ENCODE measurements around the gene FLT1.
A peak's percentile ranks its signal among the peaks of the same experiment; 100 is the strongest.

Gene FLT1

GRCh38 chr13:28485996-28486543, 8.9 kb downstream of the FLT1 start:
- no peak for DNase-seq

GRCh38 chr13:28485551-28485950, 9.4 kb downstream of the FLT1 start:
- DNase-seq: no peak

GRCh38 chr13:28485097-28485496, 9.8 kb downstream of the FLT1 start:
- no peak for DNase-seq

- DNase-seq: no peak
Measured at GRCh38 chr13:28483313-28483931, 11.5 kb downstream of the FLT1 start.

- DNase-seq: no peak
Measured at GRCh38 chr13:28479005-28479404, 15.9 kb downstream of the FLT1 start.

GRCh38 chr13:28478127-28478526, 16.8 kb downstream of the FLT1 start:
- no peak for DNase-seq

- no peak for DNase-seq
Measured at GRCh38 chr13:28477709-28477973, 17.3 kb downstream of the FLT1 start.

- no peak for DNase-seq
Measured at GRCh38 chr13:28476919-28477708, 17.8 kb downstream of the FLT1 start.

GRCh38 chr13:28475916-28476725, 18.8 kb downstream of the FLT1 start:
- no peak for DNase-seq

GRCh38 chr13:28474491-28475134, 20.3 kb downstream of the FLT1 start:
- DNase-seq: no peak

- no peak for DNase-seq
Measured at GRCh38 chr13:28473044-28473443, 21.9 kb downstream of the FLT1 start.

- DNase-seq: no peak
Measured at GRCh38 chr13:28471421-28471820, 23.5 kb downstream of the FLT1 start.

- no peak for DNase-seq
Measured at GRCh38 chr13:28470296-28470695, 24.6 kb downstream of the FLT1 start.

- no peak for DNase-seq
Measured at GRCh38 chr13:28469316-28469715, 25.6 kb downstream of the FLT1 start.

- no peak for DNase-seq
Measured at GRCh38 chr13:28468023-28468915, 26.7 kb downstream of the FLT1 start.

GRCh38 chr13:28467034-28467433, 27.9 kb downstream of the FLT1 start:
- DNase-seq: no peak

GRCh38 chr13:28466151-28466550, 28.8 kb downstream of the FLT1 start:
- no peak for DNase-seq

- no peak for DNase-seq
Measured at GRCh38 chr13:28464861-28465460, 30.0 kb downstream of the FLT1 start.

- DNase-seq: no peak
Measured at GRCh38 chr13:28463481-28463880, 31.4 kb downstream of the FLT1 start.

- DNase-seq: peak in 1 of 2 experiments; percentile 0
Measured at GRCh38 chr13:28459911-28460310, 35.0 kb downstream of the FLT1 start.

- DNase-seq: no peak
Measured at GRCh38 chr13:28458608-28459007, 36.3 kb downstream of the FLT1 start.

- no peak for DNase-seq
Measured at GRCh38 chr13:28458051-28458450, 36.9 kb downstream of the FLT1 start.
